ENCODE data around the gene EBP.

Gene EBP

DNA sequence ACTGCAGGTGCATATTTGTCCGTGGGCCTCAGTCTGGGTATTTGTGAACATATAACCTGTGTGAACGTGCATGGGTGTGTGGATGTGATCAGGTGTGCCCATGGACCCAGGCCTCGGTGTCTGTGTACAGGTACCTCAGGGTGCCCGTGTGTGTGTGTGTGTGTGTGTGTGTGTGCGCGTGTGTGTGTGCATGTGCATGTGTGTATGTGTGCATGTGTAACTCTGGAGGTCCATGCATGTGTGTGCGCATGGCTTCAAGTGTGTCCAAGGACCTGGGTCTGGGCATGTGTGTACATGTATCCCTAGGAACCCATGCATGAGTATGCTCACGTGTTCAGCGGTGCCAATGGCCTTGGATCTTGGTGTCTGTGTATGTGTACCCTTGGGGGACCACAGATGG is 29.8 kb upstream of the EBP start:
- H3K4me3 ChIP-seq (ENCODE audit: control insufficient read depth, low read depth, low read length), result no peak overlapping the region
- DNase-seq (ENCODE audit: low read depth), result no peak
- TF ChIP-seq, protein P1, sequence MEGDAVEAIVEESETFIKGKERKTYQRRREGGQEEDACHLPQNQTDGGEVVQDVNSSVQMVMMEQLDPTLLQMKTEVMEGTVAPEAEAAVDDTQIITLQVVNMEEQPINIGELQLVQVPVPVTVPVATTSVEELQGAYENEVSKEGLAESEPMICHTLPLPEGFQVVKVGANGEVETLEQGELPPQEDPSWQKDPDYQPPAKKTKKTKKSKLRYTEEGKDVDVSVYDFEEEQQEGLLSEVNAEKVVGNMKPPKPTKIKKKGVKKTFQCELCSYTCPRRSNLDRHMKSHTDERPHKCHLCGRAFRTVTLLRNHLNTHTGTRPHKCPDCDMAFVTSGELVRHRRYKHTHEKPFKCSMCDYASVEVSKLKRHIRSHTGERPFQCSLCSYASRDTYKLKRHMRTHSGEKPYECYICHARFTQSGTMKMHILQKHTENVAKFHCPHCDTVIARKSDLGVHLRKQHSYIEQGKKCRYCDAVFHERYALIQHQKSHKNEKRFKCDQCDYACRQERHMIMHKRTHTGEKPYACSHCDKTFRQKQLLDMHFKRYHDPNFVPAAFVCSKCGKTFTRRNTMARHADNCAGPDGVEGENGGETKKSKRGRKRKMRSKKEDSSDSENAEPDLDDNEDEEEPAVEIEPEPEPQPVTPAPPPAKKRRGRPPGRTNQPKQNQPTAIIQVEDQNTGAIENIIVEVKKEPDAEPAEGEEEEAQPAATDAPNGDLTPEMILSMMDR (IDR thresholded peaks at IDR 0.05; ENCODE audit: control insufficient read depth, insufficient read depth, low read depth, low read length, missing control alignments), result no peak

DNA sequence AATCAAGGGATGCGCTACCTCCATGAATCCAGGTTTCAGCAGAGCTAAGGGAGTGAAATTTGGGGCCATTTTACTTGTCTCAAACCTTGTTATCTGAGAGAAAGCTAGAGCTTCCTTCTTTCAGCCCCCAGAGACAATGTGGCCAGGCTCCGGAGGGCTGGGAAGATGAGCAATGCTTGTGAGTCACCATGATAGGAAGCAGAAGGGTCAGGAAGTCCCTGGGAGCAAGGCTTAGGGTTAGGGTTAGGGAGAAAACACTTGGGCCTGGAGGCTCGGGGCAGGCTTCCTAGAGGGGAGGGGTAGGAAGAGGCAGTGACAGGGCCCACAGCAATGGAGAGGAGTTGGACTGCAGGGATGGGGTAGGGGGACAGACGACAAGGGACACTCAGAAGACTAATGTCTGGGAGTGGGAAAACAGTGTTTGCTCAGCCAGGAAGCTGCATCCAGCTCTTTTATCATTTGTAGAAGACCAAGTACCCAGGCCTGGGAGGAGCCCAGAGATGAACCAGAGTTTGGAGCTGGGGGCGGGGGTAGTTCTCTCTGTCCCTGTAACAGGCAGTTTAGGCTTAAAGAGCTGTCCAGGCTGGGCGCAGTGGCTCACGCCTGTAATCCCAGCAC is 29.2 kb upstream of the EBP start:
- DNase-seq (ENCODE audit: low read depth), result no peak
- H3K4me3 ChIP-seq (ENCODE audit: control insufficient read depth, low read depth, low read length), result no peak overlapping the region
- TF ChIP-seq, protein P1 (IDR thresholded peaks at IDR 0.05; ENCODE audit: control insufficient read depth, insufficient read depth, low read depth, low read length, missing control alignments), result no peak

DNA sequence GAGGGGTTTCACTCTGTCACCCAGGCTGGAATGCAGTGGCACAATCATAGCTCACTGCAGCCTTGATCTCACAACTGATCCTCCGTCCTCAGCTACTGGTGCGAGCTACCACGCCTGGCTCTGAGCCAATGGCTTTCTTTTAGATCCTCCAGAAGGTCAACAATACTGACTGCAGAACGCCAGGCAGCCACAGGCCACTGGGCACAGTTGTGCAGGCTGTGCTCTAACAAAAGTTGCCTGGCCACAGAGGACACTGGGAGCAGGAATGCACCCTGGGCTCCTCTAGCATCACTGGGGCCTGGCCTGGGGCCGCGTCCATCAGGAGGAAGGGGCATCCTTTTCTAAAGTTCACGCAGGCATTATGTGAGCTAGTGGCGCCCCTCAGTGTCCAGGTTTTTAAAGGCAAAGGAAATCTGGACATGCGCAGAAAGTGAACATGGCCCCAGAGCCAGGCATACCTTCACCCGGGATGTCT is 27.7 kb upstream of the EBP start:
- TF ChIP-seq, protein P1 (IDR thresholded peaks at IDR 0.05; ENCODE audit: control insufficient read depth, insufficient read depth, low read depth, low read length, missing control alignments), result peak; percentile 35
- H3K4me3 ChIP-seq (ENCODE audit: control insufficient read depth, low read depth, low read length), result no peak overlapping the region
- DNase-seq (ENCODE audit: low read depth), result no peak

GRCh38 chrX:48496660-48497059 is 24.9 kb upstream of the EBP start:
- DNase-seq (ENCODE audit: low read depth), result no peak
- TF ChIP-seq, protein P1 (IDR thresholded peaks at IDR 0.05; ENCODE audit: control insufficient read depth, insufficient read depth, low read depth, low read length, missing control alignments), result no peak
- no peak overlapping the region for H3K4me3 ChIP-seq (ENCODE audit: control insufficient read depth, low read depth, low read length)

DNA sequence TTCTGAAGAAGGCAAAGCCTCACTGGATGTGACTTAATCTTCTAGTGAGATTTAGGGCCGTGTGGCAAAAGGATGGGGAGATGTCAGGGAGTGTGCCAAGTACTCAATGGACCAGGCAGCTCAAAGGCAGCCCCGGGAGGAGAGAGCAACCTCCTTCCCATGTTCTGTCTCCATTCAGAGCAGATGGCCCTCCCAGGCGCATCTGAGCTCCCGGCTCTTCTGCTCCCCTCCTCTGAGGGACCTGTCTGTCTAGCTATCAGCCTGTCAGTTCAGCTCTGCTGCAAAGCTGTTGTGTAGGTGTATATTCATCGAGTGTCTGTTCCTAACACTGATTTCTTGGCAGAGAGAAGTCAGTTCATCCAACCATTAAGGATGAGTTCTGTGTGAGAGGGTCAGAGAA is 23.7 kb upstream of the EBP start:
- DNase-seq (ENCODE audit: low read depth), result no peak
- H3K4me3 ChIP-seq (ENCODE audit: control insufficient read depth, low read depth, low read length), result no peak overlapping the region
- TF ChIP-seq, protein P1 (IDR thresholded peaks at IDR 0.05; ENCODE audit: control insufficient read depth, insufficient read depth, low read depth, low read length, missing control alignments), result no peak

- DNase-seq (ENCODE audit: low read depth), result peak; percentile 45
- no peak overlapping the region for H3K4me3 ChIP-seq (ENCODE audit: control insufficient read depth, low read depth, low read length)
These were observed 23.2 kb upstream of the EBP start for GRCh38 chrX:48498374-48498809.

More at GRCh38 chrX:48498374-48498809, 23.2 kb upstream of the EBP start:
- TF ChIP-seq, protein P1 (IDR thresholded peaks at IDR 0.05; ENCODE audit: control insufficient read depth, insufficient read depth, low read depth, low read length, missing control alignments), result no peak

Data from AG09309 (cell line).